Loucy (cell line): ENCODE data around the gene GPN2.

Experiments used
- CTCF ChIP-seq: fragments of 200-600 bp; sonication (generic); conservative IDR thresholded peaks from 2 replicates; pipeline ENCODE4 v1.5.1; 2014; ENCODE audit warnings: mild to moderate bottlenecking, antibody characterized with exemption, low read length
- EZH2phosphoT487 ChIP-seq: fragments of 200-600 bp; IDR thresholded peaks from 2 replicates; pipeline ENCODE4 v1.6.1; 2018; ENCODE audit warnings: antibody characterized with exemption, mild to moderate bottlenecking, moderate library complexity, borderline replicate concordance

- no peak for TF ChIP-seq CTCF
- TF ChIP-seq EZH2phosphoT487: no peak
Measured at GRCh38 chr1:26894263-26894662, 4.2 kb upstream of the GPN2 start.
